Right atrium auricular region (tissue), 2 donors: ENCODE data around the gene RLBP1. TPM values are rescaled to one million over a fixed set of nuclear protein-coding genes. Genes with fewer than 3 reads are reported as not detected.
"Not testable (repeated sequence)": the region's sequence is repeated elsewhere in the genome, so short reads cannot be mapped to it uniquely, and the experiment has no call there.

Experiments used
- DNase-seq: peaks from one replicate; pipeline ENCODE4 v3.0.0-alpha.2; 2019; ENCODE audit warnings: low spot score
- H3K27ac ChIP-seq, 2 donors: fragments of 200-600 bp; sonication (generic); 1 replicate in 1 of 2; 2 replicates in 1 of 2; pipeline ENCODE4 v1.5.1; 2016 to 2019
- H3K27me3 ChIP-seq, 2 donors: fragments of 200-600 bp; sonication (generic); one replicate each; pipeline versions ENCODE4 v1.5.1 to v1.6.0; 2017 to 2019
- H3K36me3 ChIP-seq: fragments of 200-600 bp; sonication (generic); one replicate; pipeline ENCODE4 v1.5.1; 2016
- H3K4me1 ChIP-seq, 2 donors: fragments of 200-600 bp; sonication (generic); one replicate each; pipeline versions ENCODE4 v1.5.1 to v1.6.0; 2017 to 2019
- H3K4me3 ChIP-seq, 2 donors: fragments of 200-600 bp; sonication (generic); 1 replicate in 1 of 2; 2 replicates in 1 of 2; pipeline ENCODE4 v1.5.1; 2017 to 2019; ENCODE audit warnings: mild to moderate bottlenecking in 1 of 2, moderate library complexity in 1 of 2
- H3K9me3 ChIP-seq, 2 donors: fragments of 200-600 bp; sonication (generic); one replicate each; pipeline ENCODE4 v1.5.1; 2019
- CTCF ChIP-seq, 2 donors: fragments of 200-600 bp; sonication (generic); IDR thresholded peaks; one replicate each; pipeline ENCODE4 v1.5.1; 2019; ENCODE audit warnings: antibody characterized with exemption in 2 of 2
- total RNA-seq, 2 donors: library from RNA; depleted of rRNA; stranded (reverse); fragments of >200 nt; gene quantifications; one replicate each; pipeline ENCODE4 v1.1.0, GENCODE V29; 2016

Gene RLBP1
- total RNA-seq: not detected

DNA sequence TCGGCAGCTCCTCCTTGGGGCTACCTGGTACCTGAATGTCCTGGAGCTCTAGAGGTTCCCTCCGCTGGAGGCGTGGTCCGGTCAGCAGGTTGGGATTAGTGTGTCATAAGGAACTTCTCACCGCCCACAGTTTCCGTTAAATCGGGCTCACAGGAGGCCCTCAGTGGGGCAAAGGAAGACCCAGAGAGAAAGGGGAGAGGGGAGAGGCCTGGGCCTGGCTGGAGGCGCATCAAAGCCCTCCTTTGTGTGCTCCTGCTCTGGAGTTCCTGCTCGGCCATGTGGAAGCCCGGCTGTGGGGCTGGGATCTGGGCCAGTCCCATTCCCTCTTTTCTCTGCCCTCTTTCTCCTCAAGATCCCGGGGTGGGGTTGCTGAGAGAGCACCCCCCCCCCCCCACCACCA lies at the start of gene RLBP1:
RLBP1 (minus strand) TSS at position 37 of the 400 bp plus-strand sequence. CDS start 2,604 bp downstream, outside the sequence.
- Histone ChIP-seq H3K4me1 (no peaks in the 10 kb centered on the region), H3K9me3 (no peaks in the 10 kb centered on the region), H3K27me3 (no peaks in the 10 kb centered on the region), H3K4me3 (no peak within 1 kb of the TSS), H3K27ac (no peak within 1 kb of the TSS), H3K36me3 (no peaks in the 10 kb centered on the region)
- no peak for TF ChIP-seq CTCF (IDR thresholded peaks at IDR 0.05)
- DNase-seq: no peak

DNA sequence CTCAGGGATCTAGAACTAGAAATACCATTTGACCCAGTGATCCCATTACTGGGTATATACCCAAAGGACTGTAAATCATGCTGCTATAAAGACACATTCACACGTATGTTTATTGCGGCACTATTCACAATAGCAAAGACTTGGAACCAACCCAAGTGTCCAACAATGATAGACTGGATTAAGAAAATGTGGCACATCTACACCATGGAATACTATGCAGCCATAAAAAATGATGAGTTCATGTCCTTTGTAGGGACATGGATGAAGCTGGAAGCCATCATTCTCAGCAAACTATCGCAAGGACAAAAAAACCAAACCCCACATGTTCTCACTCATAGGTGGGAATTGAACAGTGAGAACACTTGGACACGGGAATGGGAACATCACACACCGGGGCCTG lies 28.8 kb upstream of the RLBP1 start:
- not testable (repeated sequence) for H3K27ac ChIP-seq, H3K27me3 ChIP-seq, H3K9me3 ChIP-seq, DNase-seq, H3K4me1 ChIP-seq, H3K36me3 ChIP-seq, H3K4me3 ChIP-seq

GRCh38 chr15:89248584-89248983 lies 27.2 kb upstream of the RLBP1 start:
- no peaks in the 10 kb centered on the region for H3K9me3 ChIP-seq
- no peak for DNase-seq
- no peaks in the 10 kb centered on the region for H3K36me3 ChIP-seq
- no peaks in the 10 kb centered on the region for H3K27me3 ChIP-seq
- H3K27ac ChIP-seq: no peak overlapping the region
- peaks cover 0 to 11% of the 10 kb centered on the region in 2 donors for H3K4me1 ChIP-seq
- TF ChIP-seq CTCF (IDR thresholded peaks at IDR 0.05): no peak
- no peak overlapping the region for H3K4me3 ChIP-seq

GRCh38 chr15:89247446-89247845 lies 26.1 kb upstream of the RLBP1 start:
- no peak for DNase-seq
- Histone ChIP-seq H3K4me1 (peaks cover 0 to 18% of the 10 kb centered on the region in 2 donors), H3K27me3 (no peaks in the 10 kb centered on the region), H3K36me3 (no peaks in the 10 kb centered on the region), H3K4me3 (no peak overlapping the region), H3K9me3 (no peaks in the 10 kb centered on the region), H3K27ac (no peak overlapping the region)
- no peak for TF ChIP-seq CTCF (IDR thresholded peaks at IDR 0.05)

GRCh38 chr15:89244574-89244903 lies 23.2 kb upstream of the RLBP1 start:
- DNase-seq: no peak
- peak overlapping the region in 1 of 2 donors; percentile 69 for H3K27ac ChIP-seq
- no peaks in the 10 kb centered on the region for H3K27me3 ChIP-seq

More at GRCh38 chr15:89244574-89244903, 23.2 kb upstream of the RLBP1 start:
- TF ChIP-seq CTCF (IDR thresholded peaks at IDR 0.05): no peak
- no peaks in the 10 kb centered on the region for H3K36me3 ChIP-seq
- no peaks in the 10 kb centered on the region for H3K9me3 ChIP-seq
- peaks cover 0 to 18% of the 10 kb centered on the region in 2 donors for H3K4me1 ChIP-seq
- peak overlapping the region; percentile 63 to 84 for H3K4me3 ChIP-seq
